ENCODE results near the gene ADSS1.
"Not testable (repeated sequence)": the region's sequence is repeated elsewhere in the genome, so short reads cannot be mapped to it uniquely, and the experiment has no call there.

The ADSS1 gene

GRCh38 chr14:104718147-104718546, 5.9 kb upstream of the ADSS1 start:
- no peak for DNase-seq

GRCh38 chr14:104718871-104719270, 5.2 kb upstream of the ADSS1 start:
- DNase-seq = no peak

GRCh38 chr14:104719343-104719742, 4.7 kb upstream of the ADSS1 start:
- DNase-seq = no peak

- DNase-seq = no peak
Observed at GRCh38 chr14:104721505-104722431, 2.3 kb upstream of the ADSS1 start.

- DNase-seq = no peak
Observed at GRCh38 chr14:104722938-104723650, 935 bp upstream of the ADSS1 start.

- DNase-seq = no peak
Observed at GRCh38 chr14:104724407-104724980, 465 bp downstream of the ADSS1 start.

GRCh38 chr14:104724981-104725771, 1.1 kb downstream of the ADSS1 start:
- DNase-seq = no peak

GRCh38 chr14:104725772-104726548, 1.9 kb downstream of the ADSS1 start:
- no peak for DNase-seq

- DNase-seq = no peak
Observed at GRCh38 chr14:104726600-104727451, 2.8 kb downstream of the ADSS1 start.

GRCh38 chr14:104728631-104729030, 4.6 kb downstream of the ADSS1 start:
- no peak for DNase-seq

- DNase-seq = not testable (repeated sequence)
Observed at GRCh38 chr14:104729176-104729834, 5.3 kb downstream of the ADSS1 start.

GRCh38 chr14:104729835-104730181, 5.8 kb downstream of the ADSS1 start:
- no peak for DNase-seq

GRCh38 chr14:104730487-104730886, 6.5 kb downstream of the ADSS1 start:
- DNase-seq = no peak

GRCh38 chr14:104731320-104732294, 7.6 kb downstream of the ADSS1 start:
- no peak for DNase-seq

- DNase-seq = no peak
Observed at GRCh38 chr14:104732355-104732804, 8.4 kb downstream of the ADSS1 start.

- DNase-seq = no peak
Observed at GRCh38 chr14:104732931-104733681, 9.1 kb downstream of the ADSS1 start.

GRCh38 chr14:104734051-104734587, 10.1 kb downstream of the ADSS1 start:
- DNase-seq = no peak

- no peak for DNase-seq
Observed at GRCh38 chr14:104734601-104734990, 10.6 kb downstream of the ADSS1 start.
